ENCODE data around the gene ADAP2. TPM values are rescaled to one million over a fixed set of nuclear protein-coding genes. Genes with fewer than 3 reads are reported as not detected.
A peak's percentile ranks its signal among the peaks of the same experiment; 100 is the strongest.

ADAP2 gene
- total RNA-seq, 4 donors from 2014 or later, result 3.0 to 15.0 (median 9.4) TPM

- Histone ChIP-seq H3K4me3 (no peak overlapping the region), H3K27ac (no peak overlapping the region), H3K36me3 (no peaks in the 10 kb centered on the region), H3K27me3 (no peaks in the 10 kb centered on the region), H3K9me3 (no peaks in the 10 kb centered on the region), H3K4me1 (peaks cover 0 to 10% (median 0%) of the 10 kb centered on the region in 3 donors)
- intact Hi-C loops (cut with DNase I), result no loop called here
- TF ChIP-seq POLR2A (IDR thresholded peaks at IDR 0.05) (no peak), CTCF (IDR thresholded peaks at IDR 0.05) (no peak)
- WGBS, 2 donors, result 95% methylated on average over 5 of the region's 5 CpGs
- no peak for DNase-seq
Measured at GRCh38 chr17:30947796-30948195, 26.1 kb downstream of the ADAP2 start.

GRCh38 chr17:30950189-30950588 lies 28.4 kb downstream of the ADAP2 start:
- H3K27ac ChIP-seq, result peak overlapping the region in 3 of 4 donors; percentile 10 to 35 (median 21)
- 83 to 86% methylated on average over 2 to 5 of the region's 5 CpGs for WGBS, 2 donors
- DNase-seq, result no peak
- intact Hi-C loops (cut with DNase I), result no loop called here
- H3K36me3 ChIP-seq, result no peaks in the 10 kb centered on the region
- H3K27me3 ChIP-seq, result no peaks in the 10 kb centered on the region
- no peak for TF ChIP-seq POLR2A (IDR thresholded peaks at IDR 0.05)
- TF ChIP-seq CTCF (IDR thresholded peaks at IDR 0.05), result no peak
- H3K9me3 ChIP-seq, result no peaks in the 10 kb centered on the region
- H3K4me1 ChIP-seq, result peaks cover 0 to 10% (median 0%) of the 10 kb centered on the region in 3 donors
- no peak overlapping the region for H3K4me3 ChIP-seq

GRCh38 chr17:30950669-30951399 lies 29.1 kb downstream of the ADAP2 start:
- Histone ChIP-seq H3K4me3 (no peak overlapping the region), H3K4me1 (peaks cover 0 to 10% (median 0%) of the 10 kb centered on the region in 3 donors), H3K27ac (peak overlapping the region in 3 of 4 donors; percentile 10 to 44 (median 21)), H3K36me3 (no peaks in the 10 kb centered on the region), H3K9me3 (no peaks in the 10 kb centered on the region), H3K27me3 (no peaks in the 10 kb centered on the region)
- intact Hi-C loops (cut with DNase I), result no loop called here
- no peak for TF ChIP-seq POLR2A (IDR thresholded peaks at IDR 0.05)
- TF ChIP-seq CTCF (IDR thresholded peaks at IDR 0.05), result no peak
- WGBS, 2 donors, result 59 to 63% methylated on average over 6 to 9 of the region's 9 CpGs
- DNase-seq, result no peak

- no peak for DNase-seq
- Histone ChIP-seq H3K4me1 (peaks cover 4 to 23% (median 6%) of the 10 kb centered on the region in 3 donors), H3K36me3 (no peaks in the 10 kb centered on the region), H3K4me3 (no peak overlapping the region), H3K27ac (peak overlapping the region in 2 of 4 donors; percentile 31 to 69), H3K27me3 (no peaks in the 10 kb centered on the region), H3K9me3 (no peaks in the 10 kb centered on the region)
- WGBS, 2 donors, result 64 to 77% methylated on average over 8 to 9 of the region's 9 CpGs
- intact Hi-C loops (cut with DNase I), result no loop called here
- no peak for TF ChIP-seq CTCF (IDR thresholded peaks at IDR 0.05)
- no peak for TF ChIP-seq POLR2A (IDR thresholded peaks at IDR 0.05)
Measured at GRCh38 chr17:30952638-30953393, 31.1 kb downstream of the ADAP2 start.
